BE2C (cell line): ENCODE measurements around the gene SLC5A10.

ENCODE experiments used
- DNase-seq: peaks from one replicate; pipeline ENCODE4 v3.0.0-alpha.2; 2020
- H3K27me3 ChIP-seq: fragments of 250-450 bp; sonication (Bioruptor Pico); 2 replicates; pipeline ENCODE4 v1.5.1; 2020; ENCODE audit warnings: mild to moderate bottlenecking
- H3K36me3 ChIP-seq: fragments of 250-450 bp; sonication (Bioruptor Pico); 2 replicates; pipeline ENCODE4 v1.5.1; 2020; ENCODE audit warnings: mild to moderate bottlenecking
- H3K4me1 ChIP-seq: fragments of 250-450 bp; sonication (Bioruptor Pico); 2 replicates; pipeline ENCODE4 v1.5.1; 2020
- H3K4me3 ChIP-seq: 2 replicates; pipeline ENCODE4 v1.5.1; 2011; ENCODE audit warnings: low read depth, low read length
- H3K9me3 ChIP-seq: fragments of 250-450 bp; sonication (Bioruptor Pico); 2 replicates; pipeline ENCODE4 v1.5.1; 2020
- TF ChIP-seq, protein P1 (sequence below): IDR thresholded peaks from 2 replicates; pipeline ENCODE4 v1.5.1; 2012; ENCODE audit warnings: mild to moderate bottlenecking, low read depth, low read length

The SLC5A10 gene

GRCh38 chr17:18992454-18993130, 40.6 kb downstream of the SLC5A10 start:
- no peaks in the 10 kb centered on the region for H3K27me3 ChIP-seq
- DNase-seq = no peak
- TF ChIP-seq, protein P1, sequence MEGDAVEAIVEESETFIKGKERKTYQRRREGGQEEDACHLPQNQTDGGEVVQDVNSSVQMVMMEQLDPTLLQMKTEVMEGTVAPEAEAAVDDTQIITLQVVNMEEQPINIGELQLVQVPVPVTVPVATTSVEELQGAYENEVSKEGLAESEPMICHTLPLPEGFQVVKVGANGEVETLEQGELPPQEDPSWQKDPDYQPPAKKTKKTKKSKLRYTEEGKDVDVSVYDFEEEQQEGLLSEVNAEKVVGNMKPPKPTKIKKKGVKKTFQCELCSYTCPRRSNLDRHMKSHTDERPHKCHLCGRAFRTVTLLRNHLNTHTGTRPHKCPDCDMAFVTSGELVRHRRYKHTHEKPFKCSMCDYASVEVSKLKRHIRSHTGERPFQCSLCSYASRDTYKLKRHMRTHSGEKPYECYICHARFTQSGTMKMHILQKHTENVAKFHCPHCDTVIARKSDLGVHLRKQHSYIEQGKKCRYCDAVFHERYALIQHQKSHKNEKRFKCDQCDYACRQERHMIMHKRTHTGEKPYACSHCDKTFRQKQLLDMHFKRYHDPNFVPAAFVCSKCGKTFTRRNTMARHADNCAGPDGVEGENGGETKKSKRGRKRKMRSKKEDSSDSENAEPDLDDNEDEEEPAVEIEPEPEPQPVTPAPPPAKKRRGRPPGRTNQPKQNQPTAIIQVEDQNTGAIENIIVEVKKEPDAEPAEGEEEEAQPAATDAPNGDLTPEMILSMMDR = no peak
- no peaks in the 10 kb centered on the region for H3K9me3 ChIP-seq
- H3K4me1 ChIP-seq = no peaks in the 10 kb centered on the region
- H3K4me3 ChIP-seq = no peak overlapping the region
- H3K36me3 ChIP-seq = no peaks in the 10 kb centered on the region

DNA sequence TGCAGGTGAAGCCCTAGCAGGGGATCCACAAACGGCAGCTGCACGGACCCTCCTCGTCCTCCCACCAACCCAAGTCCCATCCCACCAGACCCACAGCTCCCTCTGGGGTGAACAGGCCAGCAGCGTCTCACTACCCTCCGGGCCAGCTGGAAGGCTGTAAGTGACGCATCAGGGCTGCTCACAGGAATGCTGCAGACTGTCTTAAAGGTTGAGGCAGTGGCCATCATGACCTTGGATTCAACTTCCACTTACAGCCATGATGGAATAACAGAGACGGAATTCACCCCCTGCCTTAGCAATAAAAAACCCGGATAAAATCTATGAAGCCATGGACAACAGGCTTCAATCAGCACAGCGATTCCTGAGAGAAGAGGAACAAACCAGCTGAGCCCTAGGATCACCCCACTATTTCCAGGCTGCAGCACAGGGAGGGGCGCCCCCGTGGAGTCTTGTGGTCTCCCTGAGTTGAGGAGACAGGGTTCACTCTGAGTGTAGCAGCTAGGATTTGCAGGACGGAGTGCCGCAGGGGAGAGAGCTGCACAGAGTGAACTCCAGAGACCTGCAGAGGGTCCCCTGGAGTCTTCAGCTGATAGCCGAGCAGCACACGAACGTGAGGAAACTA, 42.1 kb downstream of the SLC5A10 start:
- H3K36me3 ChIP-seq = no peaks in the 10 kb centered on the region
- H3K4me1 ChIP-seq = no peaks in the 10 kb centered on the region
- DNase-seq = no peak
- H3K4me3 ChIP-seq = no peak overlapping the region
- H3K9me3 ChIP-seq = no peaks in the 10 kb centered on the region
- TF ChIP-seq, protein P1 = no peak
- no peaks in the 10 kb centered on the region for H3K27me3 ChIP-seq

- no peaks in the 10 kb centered on the region for H3K27me3 ChIP-seq
- DNase-seq = no peak
- TF ChIP-seq, protein P1 = no peak
- H3K4me1 ChIP-seq = no peaks in the 10 kb centered on the region
- no peaks in the 10 kb centered on the region for H3K9me3 ChIP-seq
- H3K4me3 ChIP-seq = no peak overlapping the region
- no peaks in the 10 kb centered on the region for H3K36me3 ChIP-seq
These were observed 42.7 kb downstream of the SLC5A10 start for GRCh38 chr17:18994631-18995030.

- H3K4me1 ChIP-seq = no peaks in the 10 kb centered on the region
- H3K27me3 ChIP-seq = no peaks in the 10 kb centered on the region
- no peak for DNase-seq
- no peaks in the 10 kb centered on the region for H3K36me3 ChIP-seq
- no peaks in the 10 kb centered on the region for H3K9me3 ChIP-seq
- TF ChIP-seq, protein P1 = no peak
- H3K4me3 ChIP-seq = no peak overlapping the region
These were observed 43.3 kb downstream of the SLC5A10 start for GRCh38 chr17:18995220-18995619.

- Histone ChIP-seq H3K27me3 (no peaks in the 10 kb centered on the region), H3K4me3 (no peak overlapping the region), H3K36me3 (no peaks in the 10 kb centered on the region), H3K4me1 (no peaks in the 10 kb centered on the region), H3K9me3 (no peaks in the 10 kb centered on the region)
- no peak for DNase-seq
- TF ChIP-seq, protein P1 = no peak
These were observed 44.5 kb downstream of the SLC5A10 start for GRCh38 chr17:18996458-18996857.

DNA sequence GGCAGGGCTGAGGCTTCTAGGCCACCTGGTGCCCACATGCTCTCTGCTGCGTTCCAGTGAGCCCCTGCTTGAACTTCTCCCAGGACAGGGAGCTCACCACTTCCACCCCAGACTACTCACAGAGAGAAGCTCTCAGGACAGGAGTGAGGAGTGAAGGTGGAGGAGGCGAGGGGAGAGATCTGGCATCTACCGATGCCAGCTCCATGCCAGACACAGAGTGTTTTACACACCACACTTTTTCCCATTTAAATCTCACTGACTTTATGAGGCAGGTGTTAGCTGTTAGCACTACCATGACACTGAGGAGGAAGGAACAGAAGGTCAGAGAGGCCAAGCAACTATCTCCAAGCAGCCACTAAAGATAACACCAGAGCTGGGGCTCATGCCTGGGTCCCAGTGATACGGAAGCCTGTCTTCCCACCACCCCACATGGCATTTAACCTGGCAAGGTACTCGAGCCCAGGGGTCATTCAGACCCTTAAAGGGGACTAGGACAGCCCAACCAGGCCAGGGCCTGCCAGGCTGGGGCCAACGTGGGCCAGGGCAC, 45.8 kb downstream of the SLC5A10 start:
- no peaks in the 10 kb centered on the region for H3K27me3 ChIP-seq
- no peak overlapping the region for H3K4me3 ChIP-seq
- H3K9me3 ChIP-seq = no peaks in the 10 kb centered on the region
- TF ChIP-seq, protein P1 = no peak
- H3K36me3 ChIP-seq = no peaks in the 10 kb centered on the region
- H3K4me1 ChIP-seq = no peaks in the 10 kb centered on the region
- DNase-seq = no peak
